Activated naive CD4-positive, alpha-beta T cell treated with anti-CD3 and anti-CD28 coated beads, Interleukin-2, amount 10 ng/mL, durations not matched to agents 7 days and 5 days (primary cell): ENCODE data around the gene SOST.
"Not testable (repeated sequence)": the region's sequence is repeated elsewhere in the genome, so short reads cannot be mapped to it uniquely, and the experiment has no call there.

ENCODE experiments used
- CTCF ChIA-PET: fragments of 350-600 bp; sonication (Branson Sonifier 250); formaldehyde crosslinking; loops from one replicate; lab custom pipeline; 2021; ENCODE audit warnings: antibody characterized with exemption; lab: Charles Lee
- DNase-seq: peaks from one replicate; pipeline ENCODE4 v3.0.0-alpha.2; 2020
- H3K27ac Mint-ChIP-seq: one replicate; pipeline ENCODE4 v1.8.0; 2021; ENCODE audit warnings: mild to moderate bottlenecking, moderate library complexity, mixed read lengths
- H3K27me3 Mint-ChIP-seq: one replicate; pipeline ENCODE4 v1.8.0; 2021; ENCODE audit warnings: mild to moderate bottlenecking, mixed read lengths
- H3K36me3 Mint-ChIP-seq: one replicate; pipeline ENCODE4 v1.8.0; 2021; ENCODE audit warnings: mixed read lengths
- H3K4me1 Mint-ChIP-seq: one replicate; pipeline ENCODE4 v1.8.0; 2021; ENCODE audit warnings: mixed read lengths
- H3K4me3 Mint-ChIP-seq: one replicate; pipeline ENCODE4 v1.8.0; 2021; ENCODE audit warnings: mild to moderate bottlenecking, moderate library complexity, mixed read lengths
- H3K9me3 Mint-ChIP-seq: one replicate; pipeline ENCODE4 v1.8.0; 2021; ENCODE audit warnings: mixed read lengths

Gene SOST

DNA sequence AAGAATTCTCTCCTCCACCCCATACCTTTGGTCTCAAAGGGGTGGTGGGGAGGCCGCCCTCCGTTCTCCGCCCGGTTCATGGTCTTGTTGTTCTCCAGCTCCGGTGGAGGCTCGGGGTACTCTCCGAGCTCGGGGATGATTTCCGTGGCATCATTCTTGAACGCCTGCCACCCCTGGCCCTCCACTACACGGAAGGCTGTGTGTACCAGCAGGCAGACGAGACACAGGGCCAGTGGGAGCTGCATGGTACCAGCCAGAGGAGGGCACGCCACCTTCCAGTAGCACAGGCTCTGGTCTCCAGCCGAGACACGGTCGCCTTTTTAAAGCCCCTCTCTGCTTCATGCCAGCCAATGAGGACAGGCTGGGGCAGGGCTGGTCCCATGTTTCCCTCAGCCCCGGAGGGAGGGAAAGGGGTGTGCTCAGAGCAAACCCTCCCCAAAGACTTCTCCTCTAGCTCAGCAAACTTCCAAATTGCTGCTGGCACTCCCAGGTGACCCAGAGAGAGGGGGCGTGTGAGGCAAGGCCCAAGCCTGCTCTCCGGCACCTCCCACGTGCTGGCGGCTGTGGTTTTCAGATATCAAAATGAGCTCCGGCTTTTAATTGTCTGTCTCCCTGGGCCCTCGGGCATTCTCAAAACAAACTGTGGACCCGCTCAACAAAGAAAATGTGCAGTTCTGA lies at the start of gene SOST:
Gene SOST, minus strand, starts transcription at position 295 of the 678 bp plus-strand sequence. Its CDS starts 50 bp downstream, at position 245.
- H3K4me3 Mint-ChIP-seq = no peak within 1 kb of the TSS
- no peaks in the 10 kb centered on the region for H3K9me3 Mint-ChIP-seq
- peaks cover 5% of the 10 kb centered on the region for H3K4me1 Mint-ChIP-seq
- CTCF ChIA-PET = interaction anchor here (0.7 to 13.8 kb wide), 6 partner anchors 8 to 181 kb away, joined by 3 to 445 read pairs (median 15); partner anchors contain the start of gene DUSP3
- H3K27me3 Mint-ChIP-seq = peaks cover 62% of the 10 kb centered on the region
- H3K27ac Mint-ChIP-seq = no peak within 1 kb of the TSS
- no peaks in the 10 kb centered on the region for H3K36me3 Mint-ChIP-seq
- DNase-seq = no peak

DNA sequence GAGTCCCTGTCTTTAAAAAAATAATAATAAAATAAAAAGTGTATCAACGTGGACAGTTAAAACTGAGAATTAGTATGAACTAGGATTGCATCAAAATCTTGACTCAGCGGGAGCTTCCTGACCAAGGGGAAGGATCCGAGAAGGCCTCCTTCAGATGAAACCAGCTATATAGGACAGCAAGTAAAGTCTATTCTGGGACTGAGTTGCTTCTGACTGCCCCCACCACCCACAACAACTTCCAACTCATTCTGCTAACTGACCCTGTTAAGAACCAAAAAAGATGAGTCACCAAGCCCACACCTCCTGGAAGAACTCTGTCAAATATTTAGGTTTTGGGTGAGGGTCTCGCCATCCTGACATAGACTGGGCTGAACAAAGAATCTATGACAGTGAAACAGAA lies 49.5 kb upstream of the SOST start:
- Mint-ChIP-seq H3K4me1 (no peaks in the 10 kb centered on the region), H3K36me3 (no peaks in the 10 kb centered on the region), H3K27me3 (peaks cover 38% of the 10 kb centered on the region), H3K4me3 (no peak overlapping the region), H3K27ac (no peak overlapping the region), H3K9me3 (no peaks in the 10 kb centered on the region)
- CTCF ChIA-PET = interaction anchor here (0.7 to 1.1 kb wide), 2 partner anchors 38 kb away, joined by 3 read pairs; partner anchors contain the start of gene CD300LG
- DNase-seq = no peak

DNA sequence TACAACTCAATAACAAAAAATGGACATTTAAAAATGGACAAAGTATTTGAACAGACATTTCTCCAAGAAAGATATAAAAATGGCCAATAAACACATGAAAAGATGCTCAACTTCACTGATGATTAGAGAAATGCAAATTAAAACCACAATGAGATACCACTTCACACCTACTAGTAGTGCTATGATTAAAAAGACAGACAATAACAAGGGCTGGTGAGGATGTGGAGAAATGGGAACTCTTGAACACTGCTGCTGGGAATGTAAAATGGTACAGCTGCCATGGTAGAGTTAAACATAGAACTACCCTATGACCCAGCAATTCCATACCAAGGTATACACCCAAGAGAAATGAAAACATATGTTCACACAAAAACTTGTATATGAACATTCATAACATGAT lies 46.5 kb upstream of the SOST start:
- Mint-ChIP-seq H3K4me3 (no peak overlapping the region), H3K27ac (no peak overlapping the region), H3K4me1 (no peaks in the 10 kb centered on the region), H3K27me3 (peaks cover 30% of the 10 kb centered on the region), H3K9me3 (no peaks in the 10 kb centered on the region), H3K36me3 (no peaks in the 10 kb centered on the region)
- DNase-seq = no peak
- CTCF ChIA-PET = no interaction called here

DNA sequence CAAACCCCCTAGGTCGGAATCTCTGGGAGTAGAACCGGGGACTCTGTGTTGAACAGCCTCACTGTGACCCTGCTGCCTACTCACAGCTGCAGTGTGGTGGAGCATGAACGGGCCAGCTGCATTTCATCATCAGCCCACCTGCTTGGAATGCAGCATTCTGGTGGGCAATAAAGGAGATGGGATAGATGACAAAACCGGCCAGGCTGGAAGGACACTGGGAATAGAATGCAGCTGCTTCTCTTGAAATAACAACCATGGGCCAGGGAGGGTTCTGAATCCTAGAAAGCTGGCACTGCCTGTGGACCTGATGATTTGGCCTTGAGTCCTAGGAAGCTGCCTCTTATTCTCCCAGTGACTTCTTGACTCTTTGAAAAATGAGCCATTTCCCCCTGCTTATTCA lies 45.2 kb upstream of the SOST start:
- no peak for DNase-seq
- no peaks in the 10 kb centered on the region for H3K36me3 Mint-ChIP-seq
- no peak overlapping the region for H3K4me3 Mint-ChIP-seq
- no peaks in the 10 kb centered on the region for H3K4me1 Mint-ChIP-seq
- peaks cover 30% of the 10 kb centered on the region for H3K27me3 Mint-ChIP-seq
- CTCF ChIA-PET = interaction anchor here (0.9 kb wide), 1 partner anchor 43 kb away, joined by 3 read pairs; no protein-coding TSS in a partner anchor
- H3K27ac Mint-ChIP-seq = no peak overlapping the region
- H3K9me3 Mint-ChIP-seq = no peaks in the 10 kb centered on the region

GRCh38 chr17:43801844-43802243 lies 43.3 kb upstream of the SOST start:
- H3K4me3 Mint-ChIP-seq = no peak overlapping the region
- H3K27me3 Mint-ChIP-seq = peaks cover 44% of the 10 kb centered on the region
- no peak for DNase-seq
- H3K9me3 Mint-ChIP-seq = no peaks in the 10 kb centered on the region
- H3K36me3 Mint-ChIP-seq = no peaks in the 10 kb centered on the region
- no peak overlapping the region for H3K27ac Mint-ChIP-seq
- H3K4me1 Mint-ChIP-seq = no peaks in the 10 kb centered on the region
- CTCF ChIA-PET = no interaction called here

- Mint-ChIP-seq H3K36me3 (no peaks in the 10 kb centered on the region), H3K4me3 (no peak overlapping the region), H3K4me1 (no peaks in the 10 kb centered on the region), H3K27me3 (peaks cover 45% of the 10 kb centered on the region), H3K9me3 (no peaks in the 10 kb centered on the region), H3K27ac (no peak overlapping the region)
- DNase-seq = no peak
- CTCF ChIA-PET = no interaction called here
Observed at GRCh38 chr17:43800736-43801135, 42.1 kb upstream of the SOST start.

DNA sequence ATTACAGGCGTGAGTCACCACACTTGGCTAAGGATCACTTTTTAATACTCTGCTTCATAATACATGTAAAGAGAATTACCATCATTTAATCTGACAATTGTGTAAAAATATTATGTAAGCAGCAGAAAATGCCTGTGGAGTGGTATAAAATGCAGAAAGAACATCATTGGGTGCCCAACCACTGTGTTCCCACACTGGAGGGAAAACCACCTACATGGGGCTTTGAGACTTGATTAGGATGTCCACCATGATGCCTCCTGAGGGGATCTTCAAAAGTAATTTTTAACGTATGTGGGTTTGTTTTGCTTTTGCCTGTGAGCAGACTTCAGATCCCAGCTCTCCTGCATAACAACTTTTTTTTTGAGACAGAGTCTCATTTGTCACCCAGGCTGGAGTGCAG lies 40.5 kb upstream of the SOST start:
- Mint-ChIP-seq H3K4me3 (no peak overlapping the region), H3K27ac (no peak overlapping the region), H3K4me1 (no peaks in the 10 kb centered on the region), H3K27me3 (peaks cover 44% of the 10 kb centered on the region), H3K36me3 (no peaks in the 10 kb centered on the region), H3K9me3 (no peaks in the 10 kb centered on the region)
- CTCF ChIA-PET = no interaction called here
- DNase-seq = no peak

- CTCF ChIA-PET = not testable (repeated sequence)
Observed at GRCh38 chr17:43798024-43798423, 39.4 kb upstream of the SOST start.

DNA sequence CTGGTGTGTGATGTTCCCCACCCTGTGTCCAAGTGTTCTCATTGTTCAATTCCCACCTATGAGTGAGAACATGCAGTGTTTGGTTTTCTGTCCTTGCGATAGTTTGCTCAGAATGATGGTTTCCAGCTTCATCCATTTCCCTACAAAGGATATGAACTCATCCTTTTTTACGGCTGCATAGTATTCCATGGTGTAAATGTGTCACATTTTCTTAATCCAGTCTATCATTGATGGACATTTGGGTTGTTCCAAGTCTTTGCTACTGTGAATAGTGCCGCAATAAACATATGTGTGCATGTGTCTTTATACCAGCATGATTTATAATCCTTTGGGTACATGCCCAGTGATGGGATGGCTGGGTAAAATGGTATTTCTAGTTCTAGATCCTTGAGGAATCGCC lies 34.1 kb upstream of the SOST start:
- CTCF ChIA-PET, H3K36me3 Mint-ChIP-seq, H3K9me3 Mint-ChIP-seq, DNase-seq, H3K4me3 Mint-ChIP-seq, H3K4me1 Mint-ChIP-seq, H3K27ac Mint-ChIP-seq: not testable (repeated sequence)
- peaks cover 23% of the 10 kb centered on the region for H3K27me3 Mint-ChIP-seq

More at GRCh38 chr17:43798024-43798423, 39.4 kb upstream of the SOST start:
- H3K36me3 Mint-ChIP-seq, H3K27ac Mint-ChIP-seq, H3K4me1 Mint-ChIP-seq, H3K4me3 Mint-ChIP-seq, DNase-seq, H3K9me3 Mint-ChIP-seq: not testable (repeated sequence)
- H3K27me3 Mint-ChIP-seq = peaks cover 36% of the 10 kb centered on the region

DNA sequence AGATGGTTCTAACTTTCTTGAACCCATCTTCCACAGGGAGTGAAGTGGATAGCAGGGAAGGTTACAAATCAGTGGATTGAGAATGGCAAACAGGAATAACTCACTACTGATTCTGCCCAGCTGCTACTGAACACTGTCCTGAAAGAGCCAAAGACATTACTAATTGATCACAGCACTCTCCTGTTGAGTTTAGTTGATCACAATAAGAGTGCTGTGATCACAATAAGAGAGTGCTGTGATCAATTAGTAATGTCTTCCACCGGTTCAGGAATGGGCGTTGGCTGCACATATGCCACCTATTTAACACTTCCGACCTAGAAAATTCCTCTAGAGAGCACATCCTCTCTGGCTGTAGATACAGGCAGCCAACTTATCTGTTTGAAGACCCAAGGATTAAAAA lies 33.0 kb upstream of the SOST start:
- no peaks in the 10 kb centered on the region for H3K36me3 Mint-ChIP-seq
- peaks cover 2% of the 10 kb centered on the region for H3K4me1 Mint-ChIP-seq
- CTCF ChIA-PET = no interaction called here
- H3K9me3 Mint-ChIP-seq = no peaks in the 10 kb centered on the region
- no peak for DNase-seq
- no peak overlapping the region for H3K4me3 Mint-ChIP-seq
- peaks cover 14% of the 10 kb centered on the region for H3K27me3 Mint-ChIP-seq
- no peak overlapping the region for H3K27ac Mint-ChIP-seq

- no peaks in the 10 kb centered on the region for H3K36me3 Mint-ChIP-seq
- peaks cover 2% of the 10 kb centered on the region for H3K4me1 Mint-ChIP-seq
- CTCF ChIA-PET = interaction anchor here (0.6 kb wide), 1 partner anchor 215 kb away, joined by 4 read pairs; no protein-coding TSS in a partner anchor
- no peak overlapping the region for H3K27ac Mint-ChIP-seq
- no peaks in the 10 kb centered on the region for H3K9me3 Mint-ChIP-seq
- H3K4me3 Mint-ChIP-seq = no peak overlapping the region
- DNase-seq = no peak
- H3K27me3 Mint-ChIP-seq = peaks cover 13% of the 10 kb centered on the region
Observed at GRCh38 chr17:43790311-43790940, 31.8 kb upstream of the SOST start.

GRCh38 chr17:43789482-43789881 lies 30.9 kb upstream of the SOST start:
- Mint-ChIP-seq H3K36me3 (no peaks in the 10 kb centered on the region), H3K27ac (no peak overlapping the region), H3K9me3 (no peaks in the 10 kb centered on the region), H3K27me3 (peaks cover 12% of the 10 kb centered on the region), H3K4me3 (no peak overlapping the region), H3K4me1 (peaks cover 2% of the 10 kb centered on the region)
- CTCF ChIA-PET = interaction anchor here (0.6 kb wide), 1 partner anchor 214 kb away, joined by 4 read pairs; no protein-coding TSS in a partner anchor
- DNase-seq = no peak

DNA sequence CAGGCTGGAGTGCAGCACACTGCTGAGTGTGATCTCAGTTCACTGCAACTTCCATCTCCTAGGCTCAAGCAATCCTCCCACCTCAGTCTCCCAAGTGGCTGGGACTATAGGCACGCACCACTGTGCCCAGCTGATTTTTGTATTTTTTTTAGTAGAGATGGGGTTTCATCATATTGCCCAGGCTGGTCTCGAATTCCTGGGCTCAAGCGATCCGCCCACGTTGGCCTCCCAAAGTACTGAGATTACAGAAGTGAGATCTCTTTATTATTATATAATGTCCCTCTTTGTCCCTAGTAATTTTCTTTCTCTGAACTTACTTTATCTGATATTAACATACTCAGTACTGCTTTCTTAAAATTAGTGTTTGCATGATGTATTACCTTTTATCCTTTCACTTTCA lies 29.9 kb upstream of the SOST start:
- H3K27ac Mint-ChIP-seq = no peak overlapping the region
- CTCF ChIA-PET = no interaction called here
- no peak overlapping the region for H3K4me3 Mint-ChIP-seq
- peaks cover 17% of the 10 kb centered on the region for H3K27me3 Mint-ChIP-seq
- H3K36me3 Mint-ChIP-seq = no peaks in the 10 kb centered on the region
- DNase-seq = no peak
- peaks cover 2% of the 10 kb centered on the region for H3K4me1 Mint-ChIP-seq
- no peaks in the 10 kb centered on the region for H3K9me3 Mint-ChIP-seq

- no peak for DNase-seq
- CTCF ChIA-PET = no interaction called here
- H3K27me3 Mint-ChIP-seq = peaks cover 21% of the 10 kb centered on the region
- H3K36me3 Mint-ChIP-seq = no peaks in the 10 kb centered on the region
- H3K4me1 Mint-ChIP-seq = peaks cover 2% of the 10 kb centered on the region
- H3K9me3 Mint-ChIP-seq = no peaks in the 10 kb centered on the region
- H3K4me3 Mint-ChIP-seq = no peak overlapping the region
- H3K27ac Mint-ChIP-seq = no peak overlapping the region
Observed at GRCh38 chr17:43787728-43788127, 29.1 kb upstream of the SOST start.

DNA sequence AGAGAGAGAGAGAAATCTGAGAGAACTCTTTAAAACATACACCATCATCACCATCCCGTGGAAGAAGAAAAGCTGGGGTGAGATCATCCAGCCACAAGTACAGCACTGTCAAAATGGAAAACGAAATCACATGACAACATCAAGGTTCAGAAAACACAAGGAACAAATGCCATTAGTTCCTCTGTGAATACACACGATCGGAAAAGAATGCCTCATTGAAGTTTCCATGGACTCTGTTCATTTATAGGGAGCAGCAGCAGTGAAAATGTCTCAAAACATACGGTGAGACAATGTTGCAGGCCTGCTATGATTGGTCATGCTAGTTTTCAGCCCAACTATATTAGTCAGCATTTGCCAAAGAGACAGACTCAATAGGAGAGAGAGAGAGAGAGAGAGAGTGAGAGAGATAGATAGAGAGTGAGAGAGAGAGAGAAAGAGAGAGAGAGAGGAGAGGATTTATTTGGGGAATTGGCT lies 26.1 kb upstream of the SOST start:
- H3K27me3 Mint-ChIP-seq = peaks cover 43% of the 10 kb centered on the region

More for the DNA sequence above, 26.1 kb upstream of the SOST start:
- no peak for DNase-seq
- H3K4me1 Mint-ChIP-seq = peaks cover 3% of the 10 kb centered on the region
- no peak overlapping the region for H3K27ac Mint-ChIP-seq
- CTCF ChIA-PET = interaction anchor here (1.4 kb wide), 1 partner anchor 19 kb away, joined by 3 read pairs; no protein-coding TSS in a partner anchor
- no peak overlapping the region for H3K4me3 Mint-ChIP-seq
- no peaks in the 10 kb centered on the region for H3K36me3 Mint-ChIP-seq
- no peaks in the 10 kb centered on the region for H3K9me3 Mint-ChIP-seq
